ENCODE measurements around the gene ADAMTSL1. TPM values are rescaled to one million over a fixed set of nuclear protein-coding genes. Genes with fewer than 3 reads are reported as not detected.

Gene ADAMTSL1
- total and polyA plus RNA-seq, 2 of the 8 experiments (the other 6 are each of a cell fraction or from before 2014, with no cell fraction given): 0.84 to 1.1 TPM

DNA sequence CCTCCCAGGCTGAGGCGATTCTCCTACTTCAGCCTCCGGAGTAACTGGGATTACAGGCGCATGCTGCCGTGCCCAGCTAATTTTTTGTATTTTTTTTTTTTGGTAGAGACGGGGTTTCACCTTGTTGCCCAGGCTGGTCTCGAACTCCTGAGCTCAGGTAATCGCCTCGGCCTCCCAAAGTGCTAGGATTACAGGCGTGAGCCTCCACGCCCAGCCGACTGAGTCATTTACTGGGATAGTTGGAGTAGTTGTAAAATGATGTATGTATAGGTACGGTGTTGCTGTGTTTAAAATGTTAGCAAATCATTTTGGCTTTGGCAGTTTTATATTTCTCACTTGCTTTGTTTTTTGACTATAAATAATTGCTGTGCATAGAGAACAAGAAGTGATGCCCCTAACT is 209.4 kb downstream of the ADAMTSL1 start:
- H3K36me3 ChIP-seq (ENCODE audit: control insufficient read depth in 2 of 4, insufficient read depth in 4 of 4, low read length in 3 of 4): no peaks in the 10 kb centered on the region
- no peak overlapping the region for H2BK12ac ChIP-seq (ENCODE audit: low read depth, low read length)
- no peaks in the 10 kb centered on the region for H3K27me3 ChIP-seq (replicated peaks in 1 of 4; ENCODE audit: control insufficient read depth in 3 of 4, extremely low read depth in 1 of 4, insufficient read depth in 3 of 4, low read length in 3 of 4)
- no peaks in the 10 kb centered on the region for H3K79me2 ChIP-seq (ENCODE audit: control insufficient read depth in 1 of 2, insufficient read depth in 2 of 2, low read length in 2 of 2)
- H3K18ac ChIP-seq (ENCODE audit: extremely low read depth, low read length): no peak overlapping the region
- no peak overlapping the region for H2AFZ ChIP-seq (ENCODE audit: low read length)
- H3K4me1 ChIP-seq (replicated peaks in 1 of 4; ENCODE audit: control insufficient read depth in 3 of 4, insufficient read depth in 4 of 4, low read length in 3 of 4): no peaks in the 10 kb centered on the region
- H3K23ac ChIP-seq (ENCODE audit: insufficient read length): no peak overlapping the region
- no peaks in the 10 kb centered on the region for H3K23me2 ChIP-seq (ENCODE audit: low read depth, low read length)
- H3K4me3 ChIP-seq (ENCODE audit: extremely low read depth in 1 of 4, insufficient read depth in 2 of 4, low read depth in 3 of 4, low read length in 4 of 4): no peak overlapping the region
- H3K56ac ChIP-seq (replicated peaks; ENCODE audit: insufficient read length, low read depth, low read length): no peak overlapping the region
- H4K91ac ChIP-seq (replicated peaks; ENCODE audit: insufficient read length, low read length): no peak overlapping the region
- DNase-seq (ENCODE audit: low read depth in 1 of 2, low spot score in 2 of 2) (no peak), FAIRE-seq (no peak)
- no peak overlapping the region for H3K4me2 ChIP-seq (ENCODE audit: insufficient read depth in 1 of 2, low read depth in 2 of 2, low read length in 2 of 2)
- ChIA-PET CTCF (ENCODE audit: partially characterized antibody) (interaction anchor here (0.7 kb wide), 1 partner anchor 246 kb away, joined by 3 read pairs; no protein-coding TSS in a partner anchor), POLR2A (ENCODE audit: partially characterized antibody) (no interaction called here)
- no peaks in the 10 kb centered on the region for H4K20me1 ChIP-seq (replicated peaks in 1 of 2; ENCODE audit: control insufficient read depth in 1 of 2, insufficient read depth in 2 of 2, low read length in 2 of 2)
- H2AK5ac ChIP-seq (ENCODE audit: low read depth, low read length): no peak overlapping the region
- no peak overlapping the region for H2BK120ac ChIP-seq (replicated peaks; ENCODE audit: low read depth, low read length)
- H2BK5ac ChIP-seq (ENCODE audit: low read depth, low read length): no peak overlapping the region
- H4K5ac ChIP-seq (ENCODE audit: insufficient read length, low read depth, low read length): no peak overlapping the region
- H3K4ac ChIP-seq (replicated peaks; ENCODE audit: insufficient read length, low read depth, low read length): no peak overlapping the region
- no peak overlapping the region for H3K9ac ChIP-seq (replicated peaks in 1 of 4; ENCODE audit: extremely low read depth in 1 of 4, low read depth in 3 of 4, low read length in 3 of 4)
- H3K14ac ChIP-seq (ENCODE audit: insufficient read length): no peak overlapping the region
- H2BK20ac ChIP-seq (ENCODE audit: low read length): no peak overlapping the region
- no peaks in the 10 kb centered on the region for H3K9me3 ChIP-seq (ENCODE audit: insufficient read depth in 2 of 2, low read depth in 1 of 2, low read length in 1 of 2)
- H3K79me1 ChIP-seq (ENCODE audit: low read depth, low read length): no peaks in the 10 kb centered on the region
- WGBS, 2 experiments (ENCODE audit: extremely low coverage in 1 of 2, insufficient coverage in 1 of 2, insufficient read length in 1 of 2, insufficient replicate concordance in 2 of 2, low coverage in 1 of 2, low lambda C conversion rate in 2 of 2, missing lambda C conversion rate in 1 of 2): 93 to 100% methylated on average over 1 to 12 of the region's 12 CpGs
- H3K27ac ChIP-seq (ENCODE audit: low read depth, low read length): no peak overlapping the region
- no peak overlapping the region for H4K8ac ChIP-seq (ENCODE audit: extremely low read depth, insufficient read depth, low read length)
- H2BK15ac ChIP-seq (ENCODE audit: low read length): no peak overlapping the region
- TF ChIP-seq CTCF (IDR thresholded peaks at IDR 0.05; ENCODE audit: control extremely low read depth in 1 of 3, insufficient read depth in 1 of 3, low read depth in 1 of 3, low read length in 3 of 3) (no peak), RNF2 (IDR thresholded peaks at IDR 0.05; ENCODE audit: borderline replicate concordance, low read depth, low read length, missing control alignments, poor library complexity, severe bottlenecking) (no peak), POLR2A (IDR thresholded peaks at IDR 0.05; ENCODE audit: control extremely low read depth in 1 of 2, low read depth in 2 of 2, low read length in 2 of 2) (no peak), HDAC6 (IDR thresholded peaks at IDR 0.05; ENCODE audit: low read depth, low read length) (no peak), BACH1 (IDR thresholded peaks at IDR 0.05; ENCODE audit: low read length) (no peak), SIRT6 (IDR thresholded peaks at IDR 0.05; ENCODE audit: low read length) (no peak), SRF (IDR thresholded peaks at IDR 0.05; ENCODE audit: low read depth, low read length) (no peak), CBX8 (IDR thresholded peaks at IDR 0.05; ENCODE audit: borderline replicate concordance, low read depth, low read length) (no peak), TCF12 (IDR thresholded peaks at IDR 0.05; ENCODE audit: low read depth, low read length) (no peak), SUZ12 (IDR thresholded peaks at IDR 0.05; ENCODE audit: low read length) (no peak), SIX5 (IDR thresholded peaks at IDR 0.05; ENCODE audit: low read depth, low read length) (no peak), BRCA1 (IDR thresholded peaks at IDR 0.05; ENCODE audit: low read depth, low read length) (no peak)
- TF ChIP-seq, protein P1, sequence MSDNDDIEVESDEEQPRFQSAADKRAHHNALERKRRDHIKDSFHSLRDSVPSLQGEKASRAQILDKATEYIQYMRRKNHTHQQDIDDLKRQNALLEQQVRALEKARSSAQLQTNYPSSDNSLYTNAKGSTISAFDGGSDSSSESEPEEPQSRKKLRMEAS (IDR thresholded peaks at IDR 0.05): no peak

Measured in H1 (cell line).